Calu3 (cell line): Measurements from ENCODE around the gene CALB2. TPM values are rescaled to one million over a fixed set of nuclear protein-coding genes. Genes with fewer than 3 reads are reported as not detected.
A peak's percentile ranks its signal among the peaks of the same experiment; 100 is the strongest.
"Not testable (repeated sequence)": the region's sequence is repeated elsewhere in the genome, so short reads cannot be mapped to it uniquely, and the experiment has no call there.

Source experiments
- BruUV-seq: library from RNA; stranded (reverse); fragments of 400-500 nt; replicated peaks from 2 replicates; lab custom pipeline; 2021; lab: Mats Ljungman, UMichigan
- CTCF ChIA-PET: fragments of 300-600 bp; sonication (Branson Sonifier 250); formaldehyde crosslinking; loops from one replicate; lab custom pipeline; 2022; ENCODE audit warnings: antibody characterized with exemption; lab: Charles Lee
- DNase-seq: peaks from one replicate; pipeline ENCODE4 v3.0.0; 2022
- H3K27ac Mint-ChIP-seq: one replicate; pipeline ENCODE4 v1.8.0; 2022; ENCODE audit warnings: mixed read lengths; ENCODE audit not compliant: unreplicated experiment
- H3K27me3 Mint-ChIP-seq: one replicate; pipeline ENCODE4 v1.8.0; 2022; ENCODE audit warnings: mixed read lengths; ENCODE audit not compliant: unreplicated experiment
- H3K36me3 Mint-ChIP-seq: one replicate; pipeline ENCODE4 v1.8.0; 2022; ENCODE audit warnings: mild to moderate bottlenecking, moderate library complexity, mixed read lengths; ENCODE audit not compliant: insufficient read depth, unreplicated experiment
- H3K4me1 Mint-ChIP-seq: one replicate; pipeline ENCODE4 v1.8.0; 2022; ENCODE audit warnings: mild to moderate bottlenecking, low read depth, mixed read lengths; ENCODE audit not compliant: unreplicated experiment
- H3K4me3 Mint-ChIP-seq: one replicate; pipeline ENCODE4 v1.8.0; 2022; ENCODE audit warnings: mild to moderate bottlenecking, low read depth, moderate library complexity, mixed read lengths; ENCODE audit not compliant: unreplicated experiment
- H3K9me3 Mint-ChIP-seq: one replicate; pipeline ENCODE4 v1.8.0; 2022; ENCODE audit warnings: low read depth, mixed read lengths; ENCODE audit not compliant: unreplicated experiment
- intact Hi-C: fragments of 100-400 bp; cut with micrococcal nuclease; formaldehyde crosslinking; loops from one replicate; pipeline ENCODE4 v1.10.0; 2022; ENCODE audit not compliant: unreplicated experiment
- total RNA-seq: library from RNA; stranded (reverse); gene quantifications from 2 replicates; pipeline ENCODE4 v1.2.3, GENCODE V29; 2022
- TF ChIP-seq, protein P1 (sequence below): fragments of 200-600 bp; IDR thresholded peaks from one replicate; pipeline ENCODE4 v1.8.0; 2022; ENCODE audit warnings: antibody characterized with exemption; ENCODE audit not compliant: unreplicated experiment

Gene CALB2
- total RNA-seq, 1 experiment from 2014 or later: 35.1 TPM

DNA sequence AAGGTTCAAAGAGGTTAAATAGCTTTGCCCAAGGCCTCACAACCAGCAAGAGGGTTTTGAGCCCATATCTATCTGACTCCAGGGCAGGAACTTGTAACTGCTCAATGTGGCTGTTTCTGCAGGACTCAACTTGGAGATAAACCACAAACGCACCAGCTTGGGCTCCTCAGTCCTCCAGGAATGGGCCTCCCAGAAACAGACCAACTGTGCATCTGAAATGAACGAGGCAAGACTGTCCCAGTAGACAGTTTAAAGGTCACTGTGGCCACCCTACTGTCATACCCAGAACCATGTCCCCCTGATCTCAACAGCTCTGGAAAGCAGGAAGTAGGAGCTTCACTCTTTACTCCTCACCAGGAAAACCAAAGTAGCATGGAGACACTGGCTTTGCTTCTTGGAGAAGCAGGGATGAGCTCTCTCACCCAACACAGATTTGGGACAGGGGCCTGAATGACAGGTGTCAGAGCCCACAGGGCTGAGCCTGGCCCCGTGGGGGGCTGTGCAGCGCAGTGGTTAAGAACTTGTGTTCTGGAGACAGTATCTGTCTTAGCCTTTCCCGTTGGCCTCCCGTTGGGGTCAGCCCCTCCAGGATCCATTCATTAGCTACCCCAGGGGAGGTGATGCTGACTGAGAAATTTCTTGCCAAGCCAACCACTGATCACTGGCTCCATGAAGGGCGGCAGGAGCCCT lies 2.3 kb upstream of the CALB2 start:
- Mint-ChIP-seq H3K27ac (no peak overlapping the region), H3K27me3 (no peaks in the 10 kb centered on the region), H3K9me3 (no peaks in the 10 kb centered on the region), H3K4me3 (no peak overlapping the region), H3K36me3 (peaks cover 38% of the 10 kb centered on the region), H3K4me1 (peaks cover 52% of the 10 kb centered on the region)
- intact Hi-C loops: loop anchor here (5.0 kb wide), 1 partner anchor 44 kb away; no protein-coding TSS in a partner anchor
- CTCF ChIA-PET: interaction anchor here (1.1 to 3.1 kb wide), 2 partner anchors 24 to 44 kb away, joined by 3 to 14 read pairs; no protein-coding TSS in a partner anchor
- no TSS peak for BruUV-seq
- no peak for DNase-seq
- TF ChIP-seq, protein P1, sequence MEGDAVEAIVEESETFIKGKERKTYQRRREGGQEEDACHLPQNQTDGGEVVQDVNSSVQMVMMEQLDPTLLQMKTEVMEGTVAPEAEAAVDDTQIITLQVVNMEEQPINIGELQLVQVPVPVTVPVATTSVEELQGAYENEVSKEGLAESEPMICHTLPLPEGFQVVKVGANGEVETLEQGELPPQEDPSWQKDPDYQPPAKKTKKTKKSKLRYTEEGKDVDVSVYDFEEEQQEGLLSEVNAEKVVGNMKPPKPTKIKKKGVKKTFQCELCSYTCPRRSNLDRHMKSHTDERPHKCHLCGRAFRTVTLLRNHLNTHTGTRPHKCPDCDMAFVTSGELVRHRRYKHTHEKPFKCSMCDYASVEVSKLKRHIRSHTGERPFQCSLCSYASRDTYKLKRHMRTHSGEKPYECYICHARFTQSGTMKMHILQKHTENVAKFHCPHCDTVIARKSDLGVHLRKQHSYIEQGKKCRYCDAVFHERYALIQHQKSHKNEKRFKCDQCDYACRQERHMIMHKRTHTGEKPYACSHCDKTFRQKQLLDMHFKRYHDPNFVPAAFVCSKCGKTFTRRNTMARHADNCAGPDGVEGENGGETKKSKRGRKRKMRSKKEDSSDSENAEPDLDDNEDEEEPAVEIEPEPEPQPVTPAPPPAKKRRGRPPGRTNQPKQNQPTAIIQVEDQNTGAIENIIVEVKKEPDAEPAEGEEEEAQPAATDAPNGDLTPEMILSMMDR: no peak

DNA sequence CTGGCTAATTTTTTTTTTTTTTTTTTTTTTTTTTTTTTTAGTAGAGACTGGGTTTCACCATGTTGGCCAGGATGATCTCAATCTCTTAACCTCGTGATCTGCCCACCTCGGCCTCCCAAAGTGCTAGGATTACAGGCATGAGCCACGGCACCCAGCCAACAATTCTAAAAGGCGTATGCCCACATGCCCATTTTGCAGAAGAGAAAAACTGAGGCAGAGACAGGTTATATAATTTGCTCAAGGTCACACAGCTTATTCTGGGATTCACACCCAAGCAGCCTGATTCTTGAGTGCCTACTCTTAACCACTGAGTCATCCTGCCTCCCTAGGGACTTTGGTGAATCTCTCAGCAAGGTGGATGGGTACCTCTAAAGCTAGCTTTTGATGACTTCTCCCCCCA lies 1.6 kb upstream of the CALB2 start:
- H3K27me3 Mint-ChIP-seq: not testable (repeated sequence)

DNA sequence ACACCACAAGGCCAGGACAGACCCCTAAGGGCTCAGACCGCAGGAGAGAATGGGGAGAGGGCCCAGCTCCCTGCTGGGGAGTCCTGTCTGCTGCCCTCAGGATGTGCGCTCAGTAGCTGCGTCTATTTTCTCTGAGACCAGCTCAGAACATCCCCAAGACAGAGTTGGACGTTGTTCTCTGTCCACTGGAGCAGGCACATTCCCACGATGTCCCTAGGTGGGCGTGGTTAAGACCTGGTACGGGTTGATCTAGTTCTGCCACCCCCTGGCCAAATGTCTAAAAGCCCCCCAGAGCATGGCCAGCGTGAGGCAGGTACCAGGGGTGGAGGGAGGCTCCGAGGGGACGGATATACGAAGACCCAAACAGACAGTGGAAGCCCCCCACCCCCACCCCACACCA lies 842 bp upstream of the CALB2 start:
- no peaks in the 10 kb centered on the region for H3K9me3 Mint-ChIP-seq
- no peaks in the 10 kb centered on the region for H3K27me3 Mint-ChIP-seq
- H3K4me3 Mint-ChIP-seq: peak overlapping the region; percentile 82

More for the DNA sequence above, 1.6 kb upstream of the CALB2 start:
- not testable (repeated sequence) for H3K27ac Mint-ChIP-seq, H3K9me3 Mint-ChIP-seq, DNase-seq, BruUV-seq, H3K4me3 Mint-ChIP-seq
- peaks cover 38% of the 10 kb centered on the region for H3K36me3 Mint-ChIP-seq
- CTCF ChIA-PET: interaction anchor here (1.0 to 3.1 kb wide), 4 partner anchors 23 to 69 kb away, joined by 3 to 14 read pairs (median 3); partner anchors contain the start of gene CMTR2
- intact Hi-C loops: loop anchor here (5.0 kb wide), 1 partner anchor 45 kb away; no protein-coding TSS in a partner anchor
- peaks cover 49% of the 10 kb centered on the region for H3K4me1 Mint-ChIP-seq

DNA sequence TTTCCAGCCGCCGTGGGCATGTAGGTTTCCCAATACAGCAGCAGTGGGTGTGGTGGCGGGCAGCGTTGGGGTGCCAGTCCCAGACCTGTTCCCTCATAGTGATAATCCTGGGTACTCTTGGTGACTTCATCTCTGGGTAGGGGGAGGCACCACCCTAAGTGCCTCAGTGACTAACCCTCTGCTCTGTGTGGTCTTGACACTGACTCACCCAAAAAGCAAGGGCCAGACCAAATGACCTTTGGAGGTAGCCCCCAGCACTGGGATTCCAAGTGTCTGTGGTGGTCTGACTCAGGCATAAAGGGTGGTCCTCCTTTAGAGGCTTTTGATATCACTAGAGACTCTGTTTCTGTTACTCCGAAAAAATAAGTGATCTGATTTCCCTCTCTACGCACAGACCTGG lies 908 bp downstream of the CALB2 start:
- Mint-ChIP-seq H3K4me3 (peak overlapping the region; percentile 82), H3K36me3 (peaks cover 38% of the 10 kb centered on the region), H3K9me3 (no peaks in the 10 kb centered on the region), H3K4me1 (peaks cover 41% of the 10 kb centered on the region), H3K27me3 (no peaks in the 10 kb centered on the region), H3K27ac (peak overlapping the region; percentile 69)
- CTCF ChIA-PET: interaction anchor here (0.9 to 1.0 kb wide), 2 partner anchors 15 to 70 kb away, joined by 3 to 4 read pairs; partner anchors contain the start of gene CMTR2
- DNase-seq: no peak
- TF ChIP-seq, protein P1: no peak
- intact Hi-C loops: loop anchor here (5.0 kb wide), 1 partner anchor 47 kb away; no protein-coding TSS in a partner anchor
- BruUV-seq: no TSS peak

More for the DNA sequence above, 842 bp upstream of the CALB2 start:
- Mint-ChIP-seq H3K36me3 (peaks cover 38% of the 10 kb centered on the region), H3K27ac (peak overlapping the region; percentile 69), H3K4me1 (peaks cover 41% of the 10 kb centered on the region)
- intact Hi-C loops: loop anchor here (1.0 to 5.0 kb wide), 2 partner anchors 45 to 142 kb away; no protein-coding TSS in a partner anchor
- CTCF ChIA-PET: interaction anchor here (0.6 to 3.1 kb wide), 8 partner anchors 22 to 142 kb away, joined by 3 to 14 read pairs (median 3); partner anchors contain the start of gene CMTR2
- BruUV-seq: no TSS peak
- peak; percentile 51 for DNase-seq
- TF ChIP-seq, protein P1: no peak
